Bronchial epithelial cell (primary cell): ENCODE measurements around the gene TMEM220. TPM values are rescaled to one million over a fixed set of nuclear protein-coding genes. Genes with fewer than 3 reads are reported as not detected.
"Not testable (repeated sequence)": the region's sequence is repeated elsewhere in the genome, so short reads cannot be mapped to it uniquely, and the experiment has no call there.

ENCODE experiments used
- DNase-seq: peaks from one replicate; pipeline ENCODE4 v3.0.0-alpha.2; 2010; ENCODE audit warnings: low read depth
- FAIRE-seq: peaks from 2 replicates; lab custom pipeline; 2011; peaks lifted over from hg19 to GRCh38; lab: Jason Lieb, UNC
- H3K27me3 ChIP-seq: 2 replicates; pipeline ENCODE4 v1.5.1; 2011; ENCODE audit warnings: low read length; ENCODE audit not compliant: control insufficient read depth, insufficient read depth
- H3K36me3 ChIP-seq: 2 replicates; pipeline ENCODE4 v1.5.1; 2011; ENCODE audit warnings: low read length; ENCODE audit not compliant: control insufficient read depth, insufficient read depth
- H3K4me3 ChIP-seq: 2 replicates; pipeline ENCODE4 v1.5.1; 2011; ENCODE audit warnings: mild to moderate bottlenecking, low read depth, low read length, control low read depth
- CTCF ChIP-seq: IDR thresholded peaks from 2 replicates; pipeline ENCODE4 v1.5.1; 2011; ENCODE audit warnings: mild to moderate bottlenecking, moderate library complexity, low read length, control low read depth, inconsistent platforms; ENCODE audit not compliant: insufficient read depth, severe bottlenecking
- total RNA-seq: library from RNA; depleted of rRNA; stranded (reverse); fragments of >200 nt; gene quantifications from 2 replicates; pipeline ENCODE4 v1.2.1, GENCODE V29; 2014

TMEM220 gene
- total RNA-seq, 1 donor from 2014 or later: 0.79 TPM

DNA sequence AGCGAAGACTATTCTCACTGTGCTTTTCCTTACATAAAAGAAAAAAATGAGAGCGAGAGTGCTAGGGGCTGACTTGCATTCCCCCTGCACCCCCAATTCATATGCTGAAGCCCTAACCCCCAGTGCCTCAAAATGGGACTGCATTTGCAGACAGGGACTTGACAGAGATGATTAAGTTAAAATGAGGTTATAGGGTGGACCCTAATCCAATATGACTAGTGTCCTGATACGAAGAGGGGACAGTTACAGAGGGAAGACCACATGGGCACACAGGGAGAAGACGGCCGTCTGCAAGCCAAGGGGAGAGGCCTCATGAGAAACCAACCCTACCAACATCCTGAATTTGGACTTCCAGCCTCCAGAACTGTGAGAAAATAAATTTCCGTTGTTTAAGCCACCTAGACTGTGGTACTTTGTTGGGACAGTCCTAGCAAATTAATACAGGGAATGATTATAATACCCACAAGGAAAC, 1.6 kb upstream of the TMEM220 start:
- no peaks in the 10 kb centered on the region for H3K36me3 ChIP-seq
- H3K4me3 ChIP-seq: no peak overlapping the region
- no peaks in the 10 kb centered on the region for H3K27me3 ChIP-seq
- DNase-seq: no peak
- no peak for FAIRE-seq
- TF ChIP-seq CTCF: no peak

DNA sequence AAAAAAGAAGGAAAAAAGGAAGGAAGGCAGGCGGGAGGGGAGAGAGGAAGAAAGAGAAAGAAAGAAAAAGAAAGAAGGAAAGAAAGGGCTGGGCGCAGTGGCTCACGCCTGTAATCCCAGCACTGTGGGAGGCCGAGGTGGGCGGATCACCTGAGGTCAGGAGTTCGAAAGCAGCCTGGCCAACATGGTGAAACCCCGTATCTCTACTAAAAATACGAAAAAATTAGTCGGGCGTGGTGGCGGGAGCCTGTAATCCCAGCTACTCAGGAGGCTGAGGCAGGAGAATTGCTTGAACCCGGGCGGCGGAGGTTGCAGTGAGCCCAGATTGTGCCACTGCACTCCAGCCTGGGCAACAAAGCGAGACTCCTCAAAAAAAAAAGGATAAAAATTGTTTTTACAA, 424 bp upstream of the TMEM220 start:
- FAIRE-seq, H3K27me3 ChIP-seq, H3K36me3 ChIP-seq, DNase-seq: not testable (repeated sequence)
- H3K4me3 ChIP-seq: peak overlapping the region; percentile 60

GRCh38 chr17:10728331-10728892, 1.4 kb downstream of the TMEM220 start:
- no peak for TF ChIP-seq CTCF
- Histone ChIP-seq H3K4me3 (no peak overlapping the region), H3K27me3 (no peaks in the 10 kb centered on the region), H3K36me3 (no peaks in the 10 kb centered on the region)
- no peak for DNase-seq
- FAIRE-seq: no peak

GRCh38 chr17:10727192-10727591, 2.6 kb downstream of the TMEM220 start:
- DNase-seq: peak; percentile 8
- no peak for FAIRE-seq
- H3K27me3 ChIP-seq: no peaks in the 10 kb centered on the region
- no peak for TF ChIP-seq CTCF
- no peak overlapping the region for H3K4me3 ChIP-seq
- H3K36me3 ChIP-seq: no peaks in the 10 kb centered on the region

GRCh38 chr17:10726196-10726595, 3.6 kb downstream of the TMEM220 start:
- no peak for FAIRE-seq
- no peak for TF ChIP-seq CTCF
- Histone ChIP-seq H3K4me3 (no peak overlapping the region), H3K36me3 (no peaks in the 10 kb centered on the region), H3K27me3 (no peaks in the 10 kb centered on the region)
- no peak for DNase-seq

- TF ChIP-seq CTCF: no peak
- no peak for FAIRE-seq
- H3K27me3 ChIP-seq: no peaks in the 10 kb centered on the region
- DNase-seq: no peak
- H3K4me3 ChIP-seq: no peak overlapping the region
- H3K36me3 ChIP-seq: no peaks in the 10 kb centered on the region
These were observed 4.6 kb downstream of the TMEM220 start for GRCh38 chr17:10725262-10725661.
